HL-60/S4 treated with phorbol 12-myristate 13-acetate at 8.2 ng/mL for 4 days and 3 days (cell line): Measurements from ENCODE around the gene SMIM23.
"Not testable (repeated sequence)": the region's sequence is repeated elsewhere in the genome, so short reads cannot be mapped to it uniquely, and the experiment has no call there.

Experiments used
- in situ Hi-C: fragments of 300-500 bp; cut with MboI; formaldehyde crosslinking; loops from 2 replicates; pipeline ENCODE4 v1.15.0; 2022; ENCODE audit warnings: low sequenced_read_pairs

SMIM23 gene

GRCh38 chr5:171771856-171772255 lies 13.8 kb upstream of the SMIM23 start:
- in situ Hi-C loops, result no loop called here

- in situ Hi-C loops, result no loop called here
Observed at GRCh38 chr5:171773106-171773505, 12.5 kb upstream of the SMIM23 start.

- in situ Hi-C loops, result no loop called here
Observed at GRCh38 chr5:171774418-171774817, 11.2 kb upstream of the SMIM23 start.

- in situ Hi-C loops, result no loop called here
Observed at GRCh38 chr5:171776213-171776612, 9.4 kb upstream of the SMIM23 start.

- in situ Hi-C loops, result no loop called here
Observed at GRCh38 chr5:171776770-171777759, 8.6 kb upstream of the SMIM23 start.

- in situ Hi-C loops, result not testable (repeated sequence)
Observed at GRCh38 chr5:171781744-171782143, 3.9 kb upstream of the SMIM23 start.

- in situ Hi-C loops, result no loop called here
Observed at GRCh38 chr5:171782332-171782966, 3.2 kb upstream of the SMIM23 start.

- in situ Hi-C loops, result no loop called here
Observed at GRCh38 chr5:171783051-171783450, 2.6 kb upstream of the SMIM23 start.

- in situ Hi-C loops, result no loop called here
Observed at GRCh38 chr5:171789353-171789752, 3.7 kb downstream of the SMIM23 start.

- in situ Hi-C loops, result no loop called here
Observed at GRCh38 chr5:171790408-171790807, 4.8 kb downstream of the SMIM23 start.

- in situ Hi-C loops, result no loop called here
Observed at GRCh38 chr5:171794470-171794960, 8.9 kb downstream of the SMIM23 start.

GRCh38 chr5:171795381-171795780 lies 9.8 kb downstream of the SMIM23 start:
- in situ Hi-C loops, result no loop called here

GRCh38 chr5:171796436-171796835 lies 10.8 kb downstream of the SMIM23 start:
- in situ Hi-C loops, result no loop called here

GRCh38 chr5:171797543-171797942 lies 11.9 kb downstream of the SMIM23 start:
- in situ Hi-C loops, result no loop called here

- in situ Hi-C loops, result no loop called here
Observed at GRCh38 chr5:171798418-171798817, 12.8 kb downstream of the SMIM23 start.

- in situ Hi-C loops, result no loop called here
Observed at GRCh38 chr5:171801839-171802238, 16.2 kb downstream of the SMIM23 start.

GRCh38 chr5:171805746-171806145 lies 20.1 kb downstream of the SMIM23 start:
- in situ Hi-C loops, result no loop called here

- in situ Hi-C loops, result no loop called here
Observed at GRCh38 chr5:171806976-171807747, 21.5 kb downstream of the SMIM23 start.

GRCh38 chr5:171808453-171808852 lies 22.8 kb downstream of the SMIM23 start:
- in situ Hi-C loops, result no loop called here

GRCh38 chr5:171808951-171809350 lies 23.3 kb downstream of the SMIM23 start:
- in situ Hi-C loops, result no loop called here

GRCh38 chr5:171810227-171810626 lies 24.6 kb downstream of the SMIM23 start:
- in situ Hi-C loops, result no loop called here
